IPS DF 6.9 (cell line): ENCODE measurements around the gene COASY.
"Not testable (repeated sequence)": the region's sequence is repeated elsewhere in the genome, so short reads cannot be mapped to it uniquely, and the experiment has no call there.

Source experiments
- DNase-seq: peaks from one replicate; pipeline ENCODE4 v3.0.0-alpha.2; 2013; ENCODE audit warnings: low read depth, low spot score
- H3K27ac ChIP-seq: one replicate; pipeline ENCODE4 v1.5.1; 2013; ENCODE audit warnings: low read length, control low read depth
- H3K27me3 ChIP-seq: 2 replicates; pipeline ENCODE4 v1.6.1; 2013; ENCODE audit warnings: mild to moderate bottlenecking, low read length; ENCODE audit not compliant: control insufficient read depth, insufficient read depth
- H3K36me3 ChIP-seq: 2 replicates; pipeline ENCODE4 v1.6.1; 2013; ENCODE audit warnings: low read length; ENCODE audit not compliant: control insufficient read depth, insufficient read depth
- H3K4me1 ChIP-seq: 2 replicates; pipeline ENCODE4 v1.6.1; 2013; ENCODE audit warnings: low read length; ENCODE audit not compliant: control insufficient read depth, insufficient read depth
- H3K4me3 ChIP-seq: 2 replicates; pipeline ENCODE4 v1.5.1; 2013; ENCODE audit warnings: mild to moderate bottlenecking, low read length
- H3K9me3 ChIP-seq: 2 replicates; pipeline ENCODE4 v1.6.1; 2013; ENCODE audit warnings: low read length, inconsistent platforms; ENCODE audit not compliant: control insufficient read depth, insufficient read depth
- WGBS: extraction: QIAGEN DNeasy Blood & Tissue Kit; methylation state at CpG from one replicate; pipeline ENCODE4 v1.1.7; 2013; ENCODE audit warnings: mixed read lengths, missing lambda C conversion rate; ENCODE audit not compliant: insufficient read length, insufficient coverage; 5-methylcytosine and 5-hydroxymethylcytosine counted together

Gene COASY

GRCh38 chr17:42553161-42553818 lies 8.7 kb upstream of the COASY start:
- no peaks in the 10 kb centered on the region; the same call in 1 of the 2 replicates for H3K36me3 ChIP-seq
- no peak overlapping the region for H3K4me3 ChIP-seq
- no peak for DNase-seq
- WGBS: 100% methylated on average over 1 of the region's 45 CpGs
- no peaks in the 10 kb centered on the region for H3K9me3 ChIP-seq
- H3K4me1 ChIP-seq: peaks cover 4% of the 10 kb centered on the region
- no peaks in the 10 kb centered on the region for H3K27me3 ChIP-seq
- H3K27ac ChIP-seq: no peak overlapping the region

- peaks cover 4% of the 10 kb centered on the region for H3K4me1 ChIP-seq
- no peaks in the 10 kb centered on the region for H3K27me3 ChIP-seq
- H3K27ac ChIP-seq: no peak overlapping the region
- DNase-seq: no peak
- no peaks in the 10 kb centered on the region; the same call in 1 of the 2 replicates for H3K36me3 ChIP-seq
- H3K4me3 ChIP-seq: peak overlapping the region; percentile 72; the same call in 1 of the 2 replicates
- no peaks in the 10 kb centered on the region for H3K9me3 ChIP-seq
- no CpG with 5 or more reads among the region's 16 CpGs for WGBS
These were observed 8.1 kb upstream of the COASY start for GRCh38 chr17:42553866-42554249.

GRCh38 chr17:42554250-42555121 lies 7.5 kb upstream of the COASY start:
- DNase-seq: no peak
- WGBS: no CpG with 5 or more reads among the region's 82 CpGs
- no peaks in the 10 kb centered on the region; the same call in 1 of the 2 replicates for H3K36me3 ChIP-seq
- H3K27ac ChIP-seq: no peak overlapping the region
- H3K27me3 ChIP-seq: no peaks in the 10 kb centered on the region
- H3K4me1 ChIP-seq: peaks cover 2% of the 10 kb centered on the region; the same call in 1 of the 2 replicates
- peak overlapping the region; percentile 72 for H3K4me3 ChIP-seq
- H3K9me3 ChIP-seq: no peaks in the 10 kb centered on the region

- no peaks in the 10 kb centered on the region; the same call in 1 of the 2 replicates for H3K36me3 ChIP-seq
- no peaks in the 10 kb centered on the region for H3K27me3 ChIP-seq
- DNase-seq: no peak
- WGBS: no CpG with 5 or more reads among the region's 4 CpGs
- H3K27ac ChIP-seq: no peak overlapping the region
- peak overlapping the region; percentile 72; the same call in 1 of the 2 replicates for H3K4me3 ChIP-seq
- peaks cover 2% of the 10 kb centered on the region; the same call in 1 of the 2 replicates for H3K4me1 ChIP-seq
- H3K9me3 ChIP-seq: no peaks in the 10 kb centered on the region
These were observed 6.8 kb upstream of the COASY start for GRCh38 chr17:42555122-42555622.

GRCh38 chr17:42555961-42556617 lies 5.9 kb upstream of the COASY start:
- not testable (repeated sequence) for H3K27me3 ChIP-seq, H3K27ac ChIP-seq, H3K9me3 ChIP-seq, H3K4me3 ChIP-seq, H3K4me1 ChIP-seq, H3K36me3 ChIP-seq, DNase-seq
- WGBS: no CpG with 5 or more reads among the region's 5 CpGs

- DNase-seq: no peak
- WGBS: no CpG with 5 or more reads among the region's 6 CpGs
- no peaks in the 10 kb centered on the region for H3K9me3 ChIP-seq
These were observed 2.9 kb upstream of the COASY start for GRCh38 chr17:42559075-42559474.

GRCh38 chr17:42560246-42560645 lies 1.7 kb upstream of the COASY start:
- Histone ChIP-seq H3K36me3 (peaks cover 7% of the 10 kb centered on the region), H3K27ac (no peak overlapping the region), H3K4me1 (peaks cover 3% of the 10 kb centered on the region; the same call in 1 of the 2 replicates), H3K9me3 (no peaks in the 10 kb centered on the region), H3K4me3 (no peak overlapping the region), H3K27me3 (no peaks in the 10 kb centered on the region)
- no peak for DNase-seq
- no CpG with 5 or more reads among the region's 3 CpGs for WGBS

More at GRCh38 chr17:42559075-42559474, 2.9 kb upstream of the COASY start:
- Histone ChIP-seq H3K4me1 (peaks cover 3% of the 10 kb centered on the region; the same call in 1 of the 2 replicates), H3K27me3 (no peaks in the 10 kb centered on the region), H3K36me3 (no peaks in the 10 kb centered on the region), H3K4me3 (no peak overlapping the region), H3K27ac (no peak overlapping the region)

- no CpG with 5 or more reads among the region's 48 CpGs for WGBS
- Histone ChIP-seq H3K27ac (no peak overlapping the region), H3K27me3 (no peaks in the 10 kb centered on the region), H3K36me3 (peaks cover 10% of the 10 kb centered on the region), H3K4me1 (peaks cover 3% of the 10 kb centered on the region; the same call in 1 of the 2 replicates), H3K4me3 (peak overlapping the region; percentile 78), H3K9me3 (no peaks in the 10 kb centered on the region)
- no peak for DNase-seq
These were observed 617 bp downstream of the COASY start for GRCh38 chr17:42562388-42563142.

GRCh38 chr17:42563143-42563509 lies 1.2 kb downstream of the COASY start:
- DNase-seq: no peak
- peak overlapping the region; percentile 78; the same call in 1 of the 2 replicates for H3K4me3 ChIP-seq
- WGBS: no CpG with 5 or more reads among the region's 14 CpGs
- H3K4me1 ChIP-seq: peaks cover 3% of the 10 kb centered on the region; the same call in 1 of the 2 replicates
- H3K27me3 ChIP-seq: no peaks in the 10 kb centered on the region
- H3K9me3 ChIP-seq: no peaks in the 10 kb centered on the region
- peaks cover 10% of the 10 kb centered on the region for H3K36me3 ChIP-seq
- H3K27ac ChIP-seq: no peak overlapping the region
